HEK293T (cell line): ENCODE data around the gene EED.
"Not testable (repeated sequence)": the region's sequence is repeated elsewhere in the genome, so short reads cannot be mapped to it uniquely, and the experiment has no call there.

Experiments used
- ELF4 ChIP-seq: fragments of 450-650 bp; IDR thresholded peaks from 2 replicates; pipeline ENCODE4 v1.6.1; 2017; ENCODE audit warnings: antibody characterized with exemption
- FOXK2 ChIP-seq: fragments of 450-650 bp; IDR thresholded peaks from 2 replicates; pipeline ENCODE4 v1.6.1; 2016; ENCODE audit warnings: mild to moderate bottlenecking
- FOXM1 ChIP-seq: fragments of 450-650 bp; IDR thresholded peaks from 2 replicates; pipeline ENCODE4 v1.6.1; 2017; ENCODE audit warnings: mild to moderate bottlenecking, borderline replicate concordance
- PKNOX1 ChIP-seq: fragments of 450-650 bp; IDR thresholded peaks from 2 replicates; pipeline ENCODE4 v1.6.1; 2016
- ZNF384 ChIP-seq: fragments of 450-650 bp; IDR thresholded peaks from 2 replicates; pipeline ENCODE4 v1.6.1; 2016

- TF ChIP-seq FOXM1, ELF4, ZNF384, FOXK2, PKNOX1: not testable (repeated sequence)
These were observed 64.2 kb downstream of the EED start for GRCh38 chr11:86308710-86309109.
